VCaP (cell line): ENCODE results near the gene NELFB.
A peak's percentile ranks its signal among the peaks of the same experiment; 100 is the strongest.

ENCODE experiments used
- H3K27ac ChIP-seq: fragments of 450-650 bp; 2 replicates; pipeline ENCODE4 v1.5.1; 2017
- CTCF ChIP-seq: fragments of 450-650 bp; conservative IDR thresholded peaks from 2 replicates; pipeline ENCODE4 v1.5.1; 2017; ENCODE audit warnings: mild to moderate bottlenecking, moderate library complexity

NELFB gene

GRCh38 chr9:137267933-137268355 is 12.8 kb downstream of the NELFB start:
- peak overlapping the region; percentile 99 for H3K27ac ChIP-seq

GRCh38 chr9:137268538-137269201 is 13.5 kb downstream of the NELFB start:
- H3K27ac ChIP-seq, result peak overlapping the region; percentile 99

More at GRCh38 chr9:137267933-137268355, 12.8 kb downstream of the NELFB start:
- no peak for TF ChIP-seq CTCF

GRCh38 chr9:137269231-137269772 is 14.2 kb downstream of the NELFB start:
- TF ChIP-seq CTCF, result no peak
- H3K27ac ChIP-seq, result peak overlapping the region; percentile 99

More at GRCh38 chr9:137268538-137269201, 13.5 kb downstream of the NELFB start:
- no peak for TF ChIP-seq CTCF

GRCh38 chr9:137270929-137271695 is 16.0 kb downstream of the NELFB start:
- TF ChIP-seq CTCF, result no peak
- peak overlapping the region; percentile 99 for H3K27ac ChIP-seq

GRCh38 chr9:137271696-137272076 is 16.6 kb downstream of the NELFB start:
- peak overlapping the region; percentile 99 for H3K27ac ChIP-seq
- TF ChIP-seq CTCF, result no peak

- no peak for TF ChIP-seq CTCF
- peak overlapping the region; percentile 99 for H3K27ac ChIP-seq
These were observed 17.3 kb downstream of the NELFB start for GRCh38 chr9:137272241-137273094.

GRCh38 chr9:137273095-137273490 is 18.0 kb downstream of the NELFB start:
- peak overlapping the region; percentile 99 for H3K27ac ChIP-seq
- no peak for TF ChIP-seq CTCF
